Astrocyte of the spinal cord (primary cell): ENCODE results near the gene LY6G6F.

Source experiments
- DNase-seq: peaks from one replicate; pipeline ENCODE4 v3.0.0; 2011; ENCODE audit warnings: low read depth, low spot score
- H3K4me3 ChIP-seq: 2 replicates; pipeline ENCODE4 v1.5.1; 2011; ENCODE audit warnings: low read depth, mild to moderate bottlenecking, low read length, moderate library complexity
- in situ Hi-C: cut with HindIII; loops from 2 replicates; pipeline ENCODE4 v1.10.0; 2017; ENCODE audit warnings: low sequenced_read_pairs
- TF ChIP-seq, protein P1 (sequence below): IDR thresholded peaks from 2 replicates; pipeline ENCODE4 v1.5.1; 2012; ENCODE audit warnings: low read depth, mild to moderate bottlenecking, low read length, inconsistent platforms

Gene LY6G6F

GRCh38 chr6:31736021-31736767 lies 29.5 kb downstream of the LY6G6F start, which contains the start of gene CLIC1:
Gene CLIC1, minus strand, starts transcription at chr6:31736530. Its CDS starts 230 bp downstream, at chr6:31736300.
- in situ Hi-C loops = no loop called here
- TF ChIP-seq, protein P1, sequence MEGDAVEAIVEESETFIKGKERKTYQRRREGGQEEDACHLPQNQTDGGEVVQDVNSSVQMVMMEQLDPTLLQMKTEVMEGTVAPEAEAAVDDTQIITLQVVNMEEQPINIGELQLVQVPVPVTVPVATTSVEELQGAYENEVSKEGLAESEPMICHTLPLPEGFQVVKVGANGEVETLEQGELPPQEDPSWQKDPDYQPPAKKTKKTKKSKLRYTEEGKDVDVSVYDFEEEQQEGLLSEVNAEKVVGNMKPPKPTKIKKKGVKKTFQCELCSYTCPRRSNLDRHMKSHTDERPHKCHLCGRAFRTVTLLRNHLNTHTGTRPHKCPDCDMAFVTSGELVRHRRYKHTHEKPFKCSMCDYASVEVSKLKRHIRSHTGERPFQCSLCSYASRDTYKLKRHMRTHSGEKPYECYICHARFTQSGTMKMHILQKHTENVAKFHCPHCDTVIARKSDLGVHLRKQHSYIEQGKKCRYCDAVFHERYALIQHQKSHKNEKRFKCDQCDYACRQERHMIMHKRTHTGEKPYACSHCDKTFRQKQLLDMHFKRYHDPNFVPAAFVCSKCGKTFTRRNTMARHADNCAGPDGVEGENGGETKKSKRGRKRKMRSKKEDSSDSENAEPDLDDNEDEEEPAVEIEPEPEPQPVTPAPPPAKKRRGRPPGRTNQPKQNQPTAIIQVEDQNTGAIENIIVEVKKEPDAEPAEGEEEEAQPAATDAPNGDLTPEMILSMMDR = no peak
- DNase-seq = peak; percentile 86
- peak within 1 kb of the TSS; percentile 63 for H3K4me3 ChIP-seq

- no peak for DNase-seq
- in situ Hi-C loops = no loop called here
- H3K4me3 ChIP-seq = peak overlapping the region; percentile 63
- TF ChIP-seq, protein P1 = no peak
These were observed 30.2 kb downstream of the LY6G6F start for GRCh38 chr6:31736768-31737314.

DNA sequence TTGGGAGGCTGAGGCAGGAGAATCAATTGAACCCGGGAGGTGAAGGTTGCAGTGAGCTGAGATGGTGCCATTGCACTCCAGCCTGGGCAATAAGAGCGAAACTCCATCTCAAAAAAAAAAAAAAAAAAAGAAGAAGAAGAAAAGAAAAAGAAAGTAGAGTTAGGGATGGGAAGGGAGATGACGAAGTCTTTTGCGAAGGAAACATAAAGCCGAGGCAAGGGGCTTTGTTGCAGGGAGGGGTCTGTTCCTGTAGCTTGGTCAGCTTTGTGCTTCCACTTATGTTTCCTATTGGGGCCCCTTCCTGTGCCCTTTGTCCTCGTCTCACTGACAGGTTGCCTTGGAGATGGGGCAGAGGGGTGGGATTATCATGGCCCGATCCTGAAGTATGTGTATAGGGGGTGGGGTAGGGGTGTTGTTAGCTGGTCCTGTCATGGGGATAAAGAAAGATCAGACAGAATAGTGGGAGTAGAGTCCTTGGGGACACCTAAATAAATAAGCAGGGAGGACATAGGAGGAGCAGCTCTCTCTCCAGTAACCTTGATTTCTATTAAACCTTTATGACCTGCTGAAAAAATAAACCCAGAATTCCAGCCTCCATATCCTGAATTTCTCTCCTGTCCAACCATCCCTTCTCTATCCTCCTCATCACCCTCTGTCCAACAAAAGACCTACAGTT lies 30.8 kb downstream of the LY6G6F start:
- no peak for DNase-seq
- in situ Hi-C loops = no loop called here
- TF ChIP-seq, protein P1 = no peak
- H3K4me3 ChIP-seq = no peak overlapping the region

- in situ Hi-C loops = no loop called here
- peak; percentile 91 for DNase-seq
- TF ChIP-seq, protein P1 = peak; percentile 33
- H3K4me3 ChIP-seq = peak overlapping the region; percentile 12
These were observed 31.6 kb downstream of the LY6G6F start for GRCh38 chr6:31737991-31738979.

GRCh38 chr6:31739639-31740396 lies 33.2 kb downstream of the LY6G6F start, which contains the start of gene MSH5:
Gene MSH5, plus strand, starts transcription at chr6:31740005. Its CDS starts 462 bp downstream, at chr6:31740467.
- peak within 1 kb of the TSS; percentile 82 for H3K4me3 ChIP-seq
- TF ChIP-seq, protein P1 = no peak
- in situ Hi-C loops = no loop called here
- peak; percentile 99 for DNase-seq
